Left ventricle myocardium superior (tissue), 1 donor: ENCODE results near the gene CMIP. TPM values are rescaled to one million over a fixed set of nuclear protein-coding genes. Genes with fewer than 3 reads are reported as not detected.

Experiments
- ATAC-seq: fragments of 200-7000 bp; cut with Tn5 transposase; one replicate; pipeline ENCODE4 v1.9.1; 2020; ENCODE audit warnings: mild to moderate bottlenecking, moderate library complexity
- DNase-seq: peaks from one replicate; pipeline ENCODE4 v3.0.0-alpha.2; 2020
- intact Hi-C: fragments of 100-400 bp; cut with micrococcal nuclease; formaldehyde crosslinking; loops from one replicate; pipeline ENCODE4 v1.11.0; 2022
- total RNA-seq: library from RNA; stranded (reverse); fragmentation: NEBNext Ultra II Directional; extraction: Animal tissue kit (Norgen Biotek cat#: 25700); gene quantifications from one replicate; pipeline ENCODE4 v1.2.1, GENCODE V29; 2021
- donor health status: DM: no; HTN: yes; CAD: no; lungs with severe emphysema.

CMIP gene
- total RNA-seq, 1 donor from 2014 or later = 9.7 TPM

DNA sequence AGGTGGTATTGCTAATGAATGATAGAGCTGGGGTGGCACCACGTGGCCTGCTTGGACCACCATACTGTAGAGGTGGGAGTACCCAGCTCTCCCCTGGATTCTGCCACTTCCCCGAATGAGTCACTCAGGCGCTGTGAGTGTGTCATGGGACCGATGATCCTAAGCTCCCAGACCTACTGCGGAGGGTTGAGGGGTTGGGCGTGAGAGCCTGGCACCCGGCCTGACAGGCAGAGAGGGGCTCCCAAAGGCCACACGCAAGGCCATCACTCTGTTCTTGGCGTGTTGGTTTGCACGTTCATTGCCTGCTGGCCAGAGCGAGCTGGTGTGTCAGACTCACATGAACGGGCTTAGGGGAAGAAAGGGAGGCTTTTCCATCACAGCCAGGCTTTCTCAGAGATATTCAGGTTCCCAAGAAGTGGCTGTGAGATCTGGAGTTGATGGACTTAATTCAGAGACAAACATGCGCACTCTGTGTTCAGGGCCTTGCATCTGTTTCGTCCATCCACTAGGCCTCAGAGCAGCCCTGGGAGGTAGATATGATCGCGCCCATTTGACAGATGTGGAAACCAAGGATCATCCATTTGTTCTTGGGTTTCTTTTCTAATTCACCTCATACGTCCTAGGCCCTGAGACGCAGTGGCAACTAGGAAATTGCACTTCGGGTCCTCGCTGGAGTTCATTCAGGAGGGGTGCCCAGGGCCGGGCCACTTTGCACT lies 41.4 kb downstream of the CMIP start:
- ATAC-seq = no peak
- DNase-seq = no peak
- intact Hi-C loops = no loop called here

DNA sequence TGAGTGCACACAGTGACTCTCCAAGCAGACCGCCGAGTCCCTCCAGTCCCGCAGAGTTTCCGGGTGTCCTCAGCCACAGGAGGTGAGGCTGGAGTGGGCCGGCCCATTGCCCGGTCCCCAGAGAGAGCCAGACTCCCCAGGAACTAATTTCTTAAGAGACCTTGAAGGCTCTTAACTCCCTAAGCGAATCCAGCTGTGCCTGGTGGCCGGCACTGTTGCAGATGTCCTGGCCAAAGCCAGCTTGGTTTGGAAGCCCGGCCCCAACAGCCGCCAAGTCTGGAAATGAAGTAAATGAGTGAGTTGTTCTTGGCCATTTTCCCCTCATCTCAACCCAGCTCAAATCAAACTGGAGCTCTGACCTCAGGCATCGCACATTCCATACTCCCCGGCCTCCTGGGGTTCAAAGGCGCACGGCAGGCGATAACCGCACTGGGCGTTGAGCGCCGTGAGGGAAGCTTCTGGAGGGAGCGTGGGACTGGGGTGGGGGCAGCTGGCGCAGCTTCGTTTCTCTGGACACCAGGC lies 42.0 kb downstream of the CMIP start:
- DNase-seq (peak; percentile 72), ATAC-seq (peak; percentile 78)
- intact Hi-C loops = no loop called here

DNA sequence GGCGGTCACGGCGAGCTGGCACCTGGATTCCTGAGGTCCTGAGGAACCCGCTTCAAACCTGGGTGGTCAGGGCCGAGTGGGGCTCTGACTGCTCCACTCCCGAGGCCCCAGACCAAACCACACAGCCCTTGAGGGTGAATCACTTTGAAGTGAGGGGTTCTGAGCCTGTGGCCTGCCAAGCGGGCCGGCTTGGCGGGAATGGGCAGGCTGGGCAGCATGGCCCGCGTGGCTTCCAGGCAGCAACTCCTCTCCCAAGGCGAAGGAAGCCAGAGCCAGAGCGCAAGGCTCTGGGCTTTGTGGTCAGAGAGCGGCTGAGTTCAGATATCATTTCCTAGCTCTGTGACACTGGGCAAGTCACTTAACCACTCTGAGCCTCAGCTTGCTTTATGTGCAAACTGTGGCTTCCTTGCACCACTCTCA lies 42.7 kb downstream of the CMIP start:
- intact Hi-C loops = no loop called here
- no peak for DNase-seq
- no peak for ATAC-seq

DNA sequence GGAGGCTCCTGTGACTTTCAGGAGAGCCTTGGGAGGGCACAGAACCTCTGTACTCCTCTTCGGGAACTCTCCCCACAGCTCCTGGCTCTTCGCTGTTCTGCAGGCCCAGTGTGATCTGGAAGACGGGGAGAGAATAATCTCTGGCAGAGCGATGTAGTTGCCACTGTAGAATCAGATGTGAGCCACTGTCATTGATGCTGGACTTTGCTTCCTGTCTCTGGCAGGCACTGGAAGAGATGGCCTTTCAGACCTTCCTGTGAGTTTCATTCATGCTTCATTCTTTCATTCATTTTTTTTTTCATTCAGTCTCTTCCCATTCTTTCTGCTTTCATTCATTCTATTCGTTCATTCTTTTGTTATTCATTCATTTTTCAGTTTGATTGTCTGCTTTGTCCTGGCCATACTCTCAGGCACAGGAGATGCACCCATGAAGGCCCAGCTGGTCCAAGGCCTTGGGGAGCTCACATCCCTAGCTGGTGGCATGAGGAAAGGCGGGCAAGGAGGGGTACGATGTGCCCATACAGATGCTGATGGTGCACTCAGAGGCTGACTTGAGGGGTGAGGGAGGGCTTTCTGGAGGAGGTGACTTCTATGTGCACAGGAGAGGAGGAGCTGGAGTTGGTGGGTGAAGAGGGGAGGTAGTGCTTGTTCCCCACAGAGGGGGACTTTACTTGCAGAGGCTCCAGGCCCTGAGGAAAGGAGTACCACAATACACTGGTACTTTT lies 44.2 kb downstream of the CMIP start:
- no peak for ATAC-seq
- no peak for DNase-seq
- intact Hi-C loops = no loop called here

DNA sequence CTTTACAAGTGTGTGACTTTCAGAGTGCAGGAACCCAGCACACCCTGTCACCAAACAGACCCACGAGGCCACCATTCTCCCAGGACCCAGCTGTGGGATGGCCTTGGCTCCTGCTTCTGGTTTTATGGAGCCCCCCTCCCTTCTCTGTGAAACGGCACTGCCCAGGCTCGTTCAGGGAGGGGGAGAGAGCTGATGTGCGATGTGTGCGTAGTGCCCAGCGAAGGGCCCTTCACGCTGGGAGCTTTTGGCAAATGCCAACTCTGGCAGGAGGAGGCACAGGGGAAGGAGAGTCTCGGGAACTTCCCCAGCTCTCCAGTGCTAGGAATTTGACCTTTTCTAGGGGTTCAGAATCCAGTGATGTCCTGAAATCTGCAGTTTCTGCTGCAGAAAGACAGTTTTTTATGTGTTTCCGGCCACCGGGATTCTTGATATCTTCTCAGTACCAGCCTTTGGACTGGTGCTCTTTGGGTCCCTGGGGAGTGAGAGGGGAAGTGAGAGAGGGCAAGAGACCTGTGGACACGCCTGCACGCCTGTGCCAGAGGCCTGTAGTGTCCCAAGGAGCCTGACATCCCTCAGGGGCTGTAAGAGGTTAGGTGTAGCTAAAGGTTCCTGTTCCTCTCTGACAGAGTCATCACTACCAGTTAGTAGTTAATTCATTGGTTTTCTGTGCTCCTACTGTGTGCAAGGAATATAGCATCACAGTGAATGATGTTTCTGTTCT lies 45.1 kb downstream of the CMIP start:
- no peak for ATAC-seq
- intact Hi-C loops = no loop called here

DNA sequence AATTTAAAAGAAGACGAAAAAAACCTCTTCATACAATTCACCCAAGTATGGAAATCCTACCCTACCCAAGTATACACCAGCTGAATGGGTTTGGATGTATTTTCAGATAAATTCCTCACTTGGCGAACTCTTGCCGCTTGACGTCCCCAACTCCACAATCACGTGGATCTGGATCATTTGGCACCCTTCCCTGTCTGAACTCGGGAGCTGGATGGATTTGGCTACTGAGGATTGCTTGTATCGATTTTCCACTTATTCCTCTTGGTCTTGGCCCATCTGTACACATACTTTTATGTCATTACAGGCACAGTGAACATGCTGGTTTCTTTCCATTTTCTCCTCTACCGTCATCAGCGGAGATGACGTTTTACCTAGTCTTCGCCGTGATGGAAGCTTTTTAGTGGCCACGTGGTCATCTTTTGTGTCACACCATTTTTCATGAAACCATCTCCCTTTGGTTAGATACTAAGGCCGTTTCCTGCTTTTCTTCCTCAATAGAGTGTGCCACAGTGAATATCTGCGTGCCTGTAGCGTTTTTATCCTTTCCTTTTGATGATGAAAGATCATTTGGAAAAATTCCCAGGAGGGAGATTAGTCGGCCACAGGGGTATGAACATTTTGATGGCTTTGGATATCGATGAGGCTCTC lies 47.1 kb downstream of the CMIP start:
- ATAC-seq (no peak), DNase-seq (no peak)
- intact Hi-C loops = no loop called here

More for the DNA sequence above, 45.1 kb downstream of the CMIP start:
- DNase-seq = no peak

DNA sequence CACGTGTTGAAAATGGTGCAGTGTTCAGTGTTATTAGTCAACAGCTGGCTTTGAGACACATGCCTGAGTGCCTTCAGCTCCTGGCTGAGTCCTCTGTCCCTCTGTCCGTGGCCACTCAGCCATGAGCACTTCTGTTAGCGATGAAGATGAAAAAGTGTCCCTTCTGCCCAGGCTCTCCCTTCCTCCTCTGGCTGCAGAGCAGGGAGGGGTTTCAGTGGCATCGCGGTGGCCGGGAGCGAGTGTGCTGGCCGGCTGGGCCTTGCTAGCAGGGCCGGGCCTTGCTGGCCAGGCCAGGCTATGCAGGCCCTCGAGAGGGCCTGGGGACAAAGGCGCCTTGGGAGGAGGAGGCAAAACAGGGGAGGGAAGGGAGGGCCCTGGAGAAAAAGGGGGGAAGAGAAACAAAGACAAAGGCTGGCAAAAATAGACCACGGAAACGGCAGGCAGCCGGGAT lies 47.7 kb downstream of the CMIP start:
- DNase-seq (no peak), ATAC-seq (peak; percentile 19)
- intact Hi-C loops = no loop called here

DNA sequence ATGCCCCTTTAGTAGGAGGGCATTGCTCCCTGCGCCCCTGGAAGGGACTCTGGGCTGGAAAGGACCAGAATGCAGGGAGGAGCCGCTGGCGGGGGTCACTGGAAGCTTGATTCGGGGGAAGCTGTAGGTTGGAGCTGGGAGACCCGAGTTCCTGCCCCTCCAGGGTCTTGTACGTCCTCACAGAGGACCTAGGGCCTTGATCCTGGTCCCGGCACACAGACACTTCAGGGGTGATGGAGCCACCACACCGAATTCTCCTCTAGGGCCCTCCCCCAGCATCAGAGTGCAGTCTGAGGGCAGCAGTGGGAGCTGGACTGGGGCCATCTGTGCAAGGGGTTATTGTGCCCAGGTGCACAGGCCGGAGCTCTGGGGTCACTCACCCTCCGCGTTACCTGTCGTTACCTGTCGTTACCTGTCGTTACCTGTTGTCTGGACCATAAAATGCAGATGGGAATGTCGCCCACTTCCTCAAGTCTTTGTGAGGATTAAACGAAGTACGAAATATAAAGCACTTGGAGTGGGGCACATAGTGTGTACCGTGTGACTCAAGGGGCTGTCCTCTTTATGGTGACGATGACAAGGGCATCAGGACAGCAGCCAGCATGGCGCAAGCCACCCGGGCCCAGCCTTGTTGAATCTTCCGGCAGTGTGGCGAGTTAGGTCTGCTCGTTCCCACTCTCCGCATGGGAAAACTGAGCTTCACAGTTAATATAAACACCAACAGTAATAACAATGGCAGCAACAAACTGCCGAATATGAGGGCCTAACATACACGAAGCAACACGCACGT lies 48.6 kb downstream of the CMIP start:
- intact Hi-C loops = no loop called here
- ATAC-seq (no peak), DNase-seq (no peak)

DNA sequence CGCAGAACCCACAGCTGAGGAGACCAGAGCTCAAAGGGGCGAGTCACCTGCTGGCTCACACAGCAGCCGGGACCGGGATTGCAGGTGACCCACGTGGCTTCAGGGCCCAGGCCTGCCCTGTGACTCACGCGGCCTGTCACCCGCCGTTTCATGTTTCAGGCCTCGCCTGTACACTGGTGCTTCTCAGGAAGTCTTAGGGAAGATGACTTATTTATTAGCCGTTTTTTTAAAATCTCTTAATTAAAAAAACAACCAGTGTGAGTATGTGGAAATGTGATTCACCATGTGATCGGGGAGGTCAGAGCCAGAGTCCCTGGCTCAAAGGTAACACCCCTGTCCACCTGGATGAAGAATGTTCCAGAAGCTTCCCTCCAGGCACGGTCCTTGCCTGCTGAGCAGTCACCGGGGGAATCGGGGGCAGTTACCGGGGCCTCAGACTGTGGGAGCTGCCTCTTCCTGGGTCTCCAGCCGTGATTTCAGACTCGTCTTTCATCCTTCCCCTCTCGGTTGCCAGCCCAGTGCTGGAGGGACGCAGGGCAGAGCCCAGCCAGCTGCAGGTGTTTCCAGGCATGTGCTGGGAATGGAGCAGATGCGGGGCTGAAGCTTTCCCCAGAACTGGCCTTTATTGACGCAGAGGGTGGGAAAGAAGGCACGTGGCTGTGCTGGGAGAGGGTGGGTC lies 49.3 kb downstream of the CMIP start:
- peak; percentile 46 for ATAC-seq
- intact Hi-C loops = no loop called here
- no peak for DNase-seq

DNA sequence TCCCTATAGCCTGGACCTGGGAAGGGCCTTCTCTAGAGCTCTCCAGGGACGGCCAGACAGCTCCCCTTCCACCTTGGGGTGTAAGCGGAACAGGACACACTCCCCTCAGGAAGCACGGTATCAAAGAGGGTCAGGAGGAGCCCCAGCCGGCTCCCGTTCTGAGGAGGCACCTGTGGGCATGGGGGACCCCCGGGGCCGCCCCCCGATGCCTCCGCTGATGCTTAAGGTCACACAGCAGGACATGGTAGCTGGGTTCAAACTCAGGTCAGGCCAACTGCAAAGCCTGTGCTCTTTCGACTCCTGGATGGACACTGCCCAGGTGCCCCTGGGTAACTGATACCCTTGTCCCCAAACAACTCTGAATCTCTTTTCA lies 49.8 kb downstream of the CMIP start:
- DNase-seq (no peak), ATAC-seq (no peak)
- intact Hi-C loops = no loop called here

DNA sequence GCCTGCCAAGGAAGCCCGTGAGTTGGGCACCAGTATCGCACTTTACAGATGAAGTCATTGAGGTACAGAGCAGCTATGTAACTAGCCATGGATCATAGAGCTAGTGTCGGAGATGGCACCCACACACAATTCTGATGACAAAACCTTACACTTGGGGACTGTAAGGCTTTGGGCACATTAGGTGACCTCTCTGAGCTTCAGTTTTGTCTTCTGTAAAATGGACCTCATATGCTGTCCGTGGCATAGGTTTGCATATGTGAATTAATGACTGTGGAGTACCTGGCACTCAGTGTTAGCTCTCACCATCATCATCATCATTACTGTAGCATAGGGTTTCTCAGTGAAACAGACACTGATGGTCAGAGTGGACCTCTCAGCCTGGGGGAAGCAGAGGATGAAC lies 50.3 kb downstream of the CMIP start:
- intact Hi-C loops = no loop called here
- DNase-seq (no peak), ATAC-seq (no peak)

DNA sequence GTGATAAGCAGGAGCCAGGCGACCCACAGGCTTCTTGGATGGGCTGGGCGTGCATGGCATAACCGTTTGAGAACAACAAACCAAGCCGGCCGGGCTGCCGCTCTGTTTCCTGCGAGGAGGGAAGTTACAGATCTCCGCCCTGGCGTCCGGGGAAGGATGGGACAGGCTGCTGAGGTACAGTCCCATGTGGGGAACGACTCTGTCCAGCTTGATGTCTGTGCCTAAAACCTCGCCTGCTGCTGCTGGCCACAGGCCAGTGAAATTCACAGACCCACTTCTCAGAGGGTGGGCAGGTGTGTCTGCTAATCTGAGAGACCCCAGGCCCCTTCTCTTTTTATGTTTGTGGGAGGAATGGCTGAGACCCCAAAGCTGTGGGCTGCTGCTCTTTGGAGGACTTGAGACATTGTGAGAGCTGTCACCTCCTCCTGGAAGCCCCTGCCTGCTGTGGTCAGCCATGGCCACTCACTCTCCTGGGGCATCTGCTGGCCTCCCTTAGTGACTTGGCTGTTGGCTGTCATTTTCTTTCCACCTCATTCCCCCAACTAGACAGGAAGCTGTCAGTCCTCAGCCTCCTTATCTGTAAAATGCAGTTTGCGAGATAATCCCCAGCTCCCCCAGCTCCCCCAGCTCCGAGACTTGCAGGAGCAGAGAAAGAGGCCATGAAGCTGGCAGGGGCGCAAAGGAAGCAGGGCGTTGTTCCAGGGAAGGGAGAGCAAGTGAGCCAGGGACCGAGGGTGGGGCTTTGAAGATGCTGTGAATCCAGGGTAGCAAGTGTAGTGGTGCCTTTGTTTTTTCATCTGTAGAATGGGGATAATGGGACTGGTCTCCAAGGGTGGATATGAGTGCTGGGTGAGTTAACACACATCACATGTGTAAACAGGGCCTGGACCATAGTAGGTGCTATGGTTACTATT lies 51.0 kb downstream of the CMIP start:
- DNase-seq = peak; percentile 70
- peak; percentile 53 for ATAC-seq
- intact Hi-C loops = no loop called here

DNA sequence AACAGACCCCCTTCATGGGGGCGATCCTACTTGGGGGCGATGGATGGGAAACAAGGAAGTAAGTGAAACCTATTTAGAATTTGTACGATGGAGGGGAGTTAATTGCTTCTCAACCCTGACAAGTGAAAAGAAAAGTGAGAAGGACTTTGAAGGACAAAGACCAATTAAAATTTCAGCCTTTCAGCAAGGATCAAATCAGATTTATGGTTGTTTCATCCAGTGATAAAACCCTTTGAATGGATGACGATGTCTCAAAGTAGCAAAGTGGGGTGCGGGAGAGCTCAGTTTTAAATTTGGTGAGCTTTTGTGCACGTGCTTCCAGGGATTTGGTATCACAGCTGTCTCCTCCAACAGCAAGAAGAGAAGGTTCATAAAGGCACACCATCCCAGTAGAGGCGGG lies 51.7 kb downstream of the CMIP start:
- DNase-seq = no peak
- intact Hi-C loops = no loop called here
- ATAC-seq = no peak

DNA sequence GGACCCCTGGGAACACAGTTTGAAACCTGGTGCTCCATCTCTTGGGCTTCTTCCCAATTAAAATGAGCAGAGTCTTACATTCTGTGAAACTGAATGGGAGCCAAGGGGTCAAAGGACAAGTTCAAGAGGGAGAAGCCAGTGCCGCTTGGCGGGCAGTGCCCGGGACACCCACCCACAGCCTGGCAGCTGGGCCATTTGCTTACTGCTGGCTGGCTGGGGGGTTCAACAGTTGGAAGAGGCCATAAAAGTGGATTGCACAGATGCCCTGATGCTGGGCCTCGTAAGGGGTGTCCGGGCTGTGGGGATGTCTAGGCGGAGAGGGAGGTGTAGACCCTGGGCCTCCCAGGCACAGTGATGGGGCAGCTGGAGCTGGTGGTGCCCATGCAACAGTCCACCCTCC lies 52.1 kb downstream of the CMIP start:
- no peak for ATAC-seq
- intact Hi-C loops = no loop called here
- DNase-seq = no peak

DNA sequence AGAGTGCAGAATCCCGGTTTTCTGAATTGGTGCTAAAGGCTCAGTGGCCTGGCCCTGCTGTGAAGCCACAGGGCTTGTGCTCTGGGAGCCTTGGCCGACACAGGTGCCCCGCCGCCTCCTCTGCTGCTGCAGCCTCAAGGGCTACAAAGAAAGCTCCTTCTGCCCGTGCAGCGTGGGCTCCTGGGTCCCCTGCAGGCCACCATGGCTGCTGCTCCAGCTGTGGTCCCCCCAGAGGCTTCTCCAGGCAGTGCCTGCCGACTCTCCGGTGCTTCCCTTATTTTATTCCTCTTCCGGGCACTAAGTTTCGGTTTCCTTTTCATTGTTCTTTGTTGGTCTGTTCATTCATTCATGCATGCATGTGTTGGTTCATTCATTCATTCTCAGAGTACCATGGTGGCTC lies 53.1 kb downstream of the CMIP start:
- DNase-seq = peak; percentile 52
- ATAC-seq = peak; percentile 16
- intact Hi-C loops = no loop called here

DNA sequence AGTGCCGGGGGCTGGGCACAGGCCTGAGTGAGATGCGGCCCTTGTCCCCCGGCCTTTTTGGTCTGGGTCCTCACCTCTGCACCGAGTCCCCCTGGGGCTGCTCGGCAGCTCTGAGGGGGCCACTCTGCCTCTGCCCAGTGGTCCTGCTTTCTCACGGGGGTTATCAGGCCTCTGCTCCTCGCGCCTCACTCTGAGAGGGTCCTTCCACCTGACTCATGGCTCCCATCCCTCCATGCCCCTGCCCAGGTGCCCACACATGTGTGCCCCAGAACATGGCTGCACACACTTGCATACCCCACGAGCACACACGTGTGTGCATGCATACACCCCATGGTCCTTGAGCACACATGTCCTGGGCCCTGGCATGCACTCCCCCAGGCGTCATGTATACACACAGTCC lies 53.7 kb downstream of the CMIP start:
- intact Hi-C loops = no loop called here
- ATAC-seq (no peak), DNase-seq (no peak)
